Activated CD8-positive, alpha-beta memory T cell treated with anti-CD3 and anti-CD28 coated beads for 1 hour (primary cell): ENCODE data around the gene SLC5A9.
"Not testable (repeated sequence)": the region's sequence is repeated elsewhere in the genome, so short reads cannot be mapped to it uniquely, and the experiment has no call there.

Experiments used
- DNase-seq, 2 donors: peaks; one replicate each; pipeline ENCODE4 v3.0.0-alpha.2; 2020; ENCODE audit warnings: low read depth in 1 of 2; ENCODE audit errors: extremely low read depth in 1 of 2

The SLC5A9 gene

DNA sequence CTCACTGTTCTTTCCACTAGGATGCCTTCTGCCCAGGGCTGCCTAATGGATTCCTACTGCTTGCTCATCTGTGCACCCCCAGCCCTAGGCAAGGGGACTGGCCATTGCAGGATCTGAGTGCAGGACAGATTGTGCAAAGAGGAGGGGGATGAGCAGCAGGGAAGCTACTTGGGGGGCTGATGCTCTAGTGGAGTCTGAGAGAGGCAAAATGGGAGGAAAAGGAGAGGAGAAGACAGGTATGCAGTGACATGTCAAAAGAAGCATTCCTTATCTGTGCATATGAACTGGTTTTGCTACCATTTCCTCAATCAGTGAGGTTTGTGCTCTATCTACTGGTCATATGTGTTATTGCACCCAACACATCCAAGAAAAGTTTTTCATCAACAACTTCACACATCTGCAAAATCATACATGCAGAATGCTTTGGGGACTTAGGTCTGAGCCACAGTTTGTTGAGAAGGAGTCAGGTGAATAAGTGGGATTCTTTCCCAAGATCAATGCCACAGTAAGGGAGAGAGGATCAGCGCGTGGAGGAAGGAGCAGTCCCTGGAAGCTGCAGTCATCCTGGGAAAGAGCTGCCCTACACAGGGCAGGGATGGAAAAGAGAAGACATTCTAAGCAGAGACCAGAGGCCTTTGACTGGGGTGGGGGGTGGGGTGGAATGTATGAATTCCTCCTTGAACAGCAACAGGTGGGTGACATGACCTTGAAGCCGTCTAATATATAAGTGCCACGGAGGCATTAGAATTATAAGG lies 14.4 kb downstream of the SLC5A9 start:
- DNase-seq = no peak

DNA sequence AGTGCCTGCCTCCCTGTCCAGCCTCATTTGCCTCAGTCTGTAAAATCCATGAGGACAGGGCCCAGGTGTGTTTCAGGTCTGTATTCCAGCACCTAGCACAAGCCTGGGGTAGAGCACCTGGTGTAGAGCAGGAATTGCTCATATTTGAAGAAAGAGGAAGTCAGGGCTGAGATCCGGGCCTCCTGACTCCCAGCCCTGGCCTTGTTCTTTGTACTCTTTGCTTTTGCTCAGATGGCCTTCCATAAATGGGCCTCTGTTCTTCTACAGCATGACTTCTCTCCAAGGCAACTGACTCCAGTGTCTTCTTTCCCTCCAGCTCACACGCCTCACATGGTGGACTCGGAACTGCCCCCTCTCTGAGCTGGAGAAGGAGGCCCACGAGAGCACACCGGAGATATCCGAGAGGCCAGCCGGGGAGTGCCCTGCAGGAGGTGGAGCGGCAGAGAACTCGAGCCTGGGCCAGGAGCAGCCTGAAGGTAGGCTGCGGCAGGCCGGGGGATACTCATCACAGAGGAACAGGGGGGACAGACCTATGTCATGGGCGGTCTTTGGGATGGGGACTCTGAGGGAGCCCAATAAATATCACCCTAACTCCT lies 19.7 kb downstream of the SLC5A9 start:
- DNase-seq = no peak

DNA sequence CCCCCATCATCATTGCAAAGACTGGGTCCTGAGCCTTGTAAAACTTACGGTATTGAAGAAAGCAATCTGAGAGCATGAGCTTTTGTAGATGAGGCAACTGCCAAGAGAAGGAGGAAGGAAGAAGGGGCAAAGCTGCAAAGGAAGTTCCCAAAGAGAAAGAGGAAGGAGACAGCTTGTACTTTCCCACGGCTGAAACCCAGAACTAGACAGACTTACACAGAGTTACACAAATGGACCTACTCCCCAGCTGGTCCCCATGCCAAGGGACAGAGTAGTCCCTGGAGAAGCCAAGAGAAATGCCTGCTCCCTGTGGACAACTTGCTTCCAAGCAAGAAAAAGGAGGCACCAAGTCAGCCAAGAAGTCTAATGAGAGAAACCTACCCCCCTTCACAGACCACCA lies 22.6 kb downstream of the SLC5A9 start:
- no peak for DNase-seq

- DNase-seq = no peak
These were observed 24.2 kb downstream of the SLC5A9 start for GRCh38 chr1:48246727-48247126.

DNA sequence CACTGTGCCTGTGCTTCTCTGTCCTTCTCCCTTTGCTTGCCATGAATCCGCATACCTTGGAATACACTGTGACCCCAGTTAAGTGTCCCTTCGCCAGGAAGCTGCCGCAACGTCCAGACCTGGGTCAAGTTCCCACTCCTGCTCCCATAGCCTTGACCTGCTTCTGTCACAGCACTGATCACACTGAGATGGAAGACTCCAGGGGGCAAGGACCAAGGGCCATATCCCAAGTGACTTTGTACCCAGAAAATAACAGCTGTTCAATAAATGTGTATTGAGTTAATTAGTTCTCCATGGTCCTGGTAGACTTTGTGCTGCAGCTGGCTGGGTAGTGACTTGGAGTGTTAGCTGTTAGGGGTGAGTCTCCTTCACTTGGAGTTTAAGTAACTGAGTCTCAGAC lies 25.8 kb downstream of the SLC5A9 start:
- DNase-seq = no peak

- DNase-seq = no peak
These were observed 27.4 kb downstream of the SLC5A9 start for GRCh38 chr1:48249868-48250267.

- no peak for DNase-seq
These were observed 28.1 kb downstream of the SLC5A9 start for GRCh38 chr1:48250572-48250971.

DNA sequence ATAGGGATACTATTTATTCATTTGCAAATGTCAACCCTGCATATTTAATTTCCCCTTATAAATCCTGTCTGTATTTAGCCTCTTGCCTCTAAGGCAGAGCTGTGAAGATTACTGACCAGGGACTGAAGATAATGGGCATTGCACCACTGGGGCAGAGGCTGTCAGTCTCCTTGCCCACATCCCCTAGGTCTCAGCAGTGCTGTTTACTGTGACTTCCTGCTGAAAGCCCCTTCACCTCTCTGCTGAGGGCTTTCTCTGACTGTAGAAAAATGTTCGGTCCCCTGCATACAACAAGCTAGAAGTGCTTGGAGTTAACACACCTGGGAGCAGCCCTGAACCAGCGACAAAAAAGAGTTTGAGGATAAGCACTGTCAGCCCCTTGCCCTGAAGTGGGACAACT lies 28.8 kb downstream of the SLC5A9 start:
- no peak for DNase-seq

GRCh38 chr1:48251821-48252220 lies 29.3 kb downstream of the SLC5A9 start:
- DNase-seq = no peak

DNA sequence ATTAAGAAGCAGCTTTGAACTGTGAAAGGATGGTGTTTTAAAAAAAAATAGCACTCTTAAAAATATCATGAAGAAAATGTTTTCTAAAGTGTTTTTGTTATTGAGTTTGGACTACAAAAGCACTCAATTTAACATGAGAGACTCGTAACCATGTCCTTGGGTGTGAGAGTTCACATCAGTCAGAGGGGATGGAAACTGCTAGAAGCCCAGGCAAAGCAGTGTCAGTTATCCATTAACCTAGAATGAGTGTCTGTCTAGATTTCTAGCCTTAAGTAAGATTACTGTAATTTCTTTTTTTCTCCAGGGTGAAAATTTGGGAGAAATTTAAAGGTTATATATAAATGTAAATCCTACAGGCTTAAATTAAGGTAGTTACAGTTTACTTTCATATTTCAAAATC lies 31.7 kb downstream of the SLC5A9 start:
- no peak for DNase-seq

DNA sequence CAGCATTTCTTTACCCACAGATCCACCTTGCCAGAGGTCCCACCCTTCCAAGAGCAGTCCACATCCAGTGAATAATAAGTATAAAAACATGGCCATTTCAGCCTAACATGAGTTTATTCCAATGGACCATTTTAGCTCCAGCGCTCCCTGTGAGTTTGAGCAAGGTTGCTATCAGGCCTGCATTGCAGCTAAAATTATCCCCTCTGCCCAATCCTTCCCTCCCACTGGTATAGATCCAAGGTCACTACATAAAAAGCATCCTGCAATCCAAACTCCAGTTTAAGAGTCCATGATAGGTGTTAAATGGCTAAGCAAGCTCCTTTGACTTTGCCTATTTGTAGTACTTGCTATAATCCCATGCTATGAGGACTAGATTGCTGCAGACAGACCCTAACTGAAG lies 35.6 kb downstream of the SLC5A9 start:
- no peak for DNase-seq

GRCh38 chr1:48261881-48262400 lies 39.4 kb downstream of the SLC5A9 start:
- no peak for DNase-seq

DNA sequence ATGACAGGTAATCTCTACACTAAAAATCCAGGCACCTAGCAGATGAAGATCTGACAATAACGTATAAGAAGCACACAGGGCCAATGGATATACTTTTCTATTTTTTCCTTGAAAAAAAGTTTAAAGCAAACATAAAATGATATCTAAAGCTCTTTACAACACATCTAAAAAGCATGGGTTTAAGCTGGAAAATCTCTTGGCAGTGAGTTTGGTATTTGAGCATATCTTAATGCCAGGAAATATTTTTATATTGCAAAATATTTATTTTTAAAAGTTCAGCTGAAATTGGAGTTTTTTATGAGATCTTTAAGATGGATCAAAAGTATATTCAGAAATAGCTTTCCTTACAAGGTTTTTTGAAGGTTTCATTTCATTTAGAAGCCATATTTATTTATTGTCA lies 40.5 kb downstream of the SLC5A9 start:
- DNase-seq = no peak

GRCh38 chr1:48266576-48266975 lies 44.1 kb downstream of the SLC5A9 start:
- no peak for DNase-seq

- DNase-seq = not testable (repeated sequence)
These were observed 54.9 kb downstream of the SLC5A9 start for GRCh38 chr1:48277437-48277836.

- not testable (repeated sequence) for DNase-seq
These were observed 59.8 kb downstream of the SLC5A9 start for GRCh38 chr1:48282329-48282728.

GRCh38 chr1:48284696-48285420 lies 62.3 kb downstream of the SLC5A9 start:
- DNase-seq = not testable (repeated sequence)

- DNase-seq = no peak
These were observed 63.0 kb downstream of the SLC5A9 start for GRCh38 chr1:48285525-48285924.

DNA sequence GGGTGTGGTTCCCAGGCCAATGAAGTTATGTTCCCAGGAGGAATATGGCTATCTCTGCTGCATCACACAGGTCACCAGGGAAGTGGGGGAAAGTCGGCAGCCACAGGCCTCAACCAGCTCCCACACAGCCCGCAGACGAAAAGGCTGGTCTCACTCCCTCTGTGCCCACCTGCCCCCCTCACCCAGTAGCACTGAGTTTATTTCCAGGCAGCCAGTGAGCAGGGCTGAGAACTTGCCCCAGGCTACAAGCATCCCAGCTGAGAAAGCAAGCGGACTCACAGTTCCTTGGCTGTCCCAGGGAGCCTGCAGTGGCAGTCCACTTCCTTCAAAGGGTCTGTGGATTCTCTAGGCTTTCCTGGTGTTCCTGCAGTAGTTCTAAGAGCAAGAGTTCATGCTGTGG lies 68.9 kb downstream of the SLC5A9 start:
- DNase-seq = no peak

DNA sequence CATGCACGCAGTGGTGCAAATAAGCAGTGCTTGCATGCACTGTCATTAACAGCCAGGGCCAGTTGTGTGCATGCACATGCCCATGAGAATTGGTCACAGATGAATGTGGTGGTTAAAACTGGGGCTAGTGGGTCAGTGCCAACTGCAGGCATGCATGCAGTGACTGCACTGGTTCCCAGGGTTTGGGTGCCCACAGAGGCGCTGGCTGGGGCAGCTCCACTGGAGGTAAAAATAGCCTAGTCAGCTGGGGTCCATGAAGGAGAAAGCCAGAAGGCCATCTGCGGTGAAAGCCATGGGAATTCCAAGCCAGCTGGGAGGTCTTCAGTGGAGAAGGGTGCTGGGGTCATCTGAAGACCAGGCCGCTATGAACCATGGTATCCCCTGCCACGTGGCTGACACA lies 70.2 kb downstream of the SLC5A9 start:
- DNase-seq = no peak

- not testable (repeated sequence) for DNase-seq
These were observed 71.6 kb downstream of the SLC5A9 start for GRCh38 chr1:48294094-48294493.

DNA sequence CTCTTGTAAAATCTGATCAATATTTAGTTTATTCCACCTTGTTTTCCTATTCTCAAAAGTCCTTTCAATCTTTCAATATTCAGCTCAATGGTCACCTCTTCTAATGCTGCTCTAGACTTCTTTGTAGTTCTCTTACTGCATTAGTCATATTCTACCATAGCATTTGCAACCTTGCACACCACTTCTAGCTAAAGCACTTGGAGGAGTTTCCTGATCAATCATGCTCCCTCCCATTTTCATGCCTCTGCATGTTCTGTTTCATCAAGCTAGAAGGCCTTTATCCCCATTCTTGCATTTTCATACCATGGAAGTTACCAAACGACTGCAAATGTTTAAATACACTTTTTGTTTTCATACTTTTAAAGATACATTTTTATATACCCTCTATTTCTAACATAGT lies 72.1 kb downstream of the SLC5A9 start:
- no peak for DNase-seq
